A549 treated with dexamethasone at 1 μM for 4 hours (cell line): ENCODE measurements around the gene CDY1. TPM values are rescaled to one million over a fixed set of nuclear protein-coding genes. Genes with fewer than 3 reads are reported as not detected.

ENCODE experiments used
- total RNA-seq: library from RNA; stranded (reverse); fragments of 200-300 nt; extraction: Qiagen RNA extraction; gene quantifications from 5 replicates; pipeline ENCODE4 v1.2.3, GENCODE V29; 2022

CDY1 gene
- total RNA-seq, result not detected in 5 replicates

GRCh38 chrY:25621817-25622216, at the start of gene CDY1:
TSS of gene CDY1 (plus strand) at chrY:25622117. CDS start at chrY:25622443, 326 bp downstream.

